SJCRH30 (cell line): ENCODE data around the gene DOCK4. TPM values are rescaled to one million over a fixed set of nuclear protein-coding genes. Genes with fewer than 3 reads are reported as not detected.
A peak's percentile ranks its signal among the peaks of the same experiment; 100 is the strongest.

Experiments
- DNase-seq, 2 experiments: peaks; one replicate each; pipeline ENCODE4 v3.0.0-alpha.2; 2015 to 2020
- H3K27ac ChIP-seq: fragments of 250-450 bp; sonication (Bioruptor Pico); 2 replicates; pipeline ENCODE4 v1.5.1; 2020; ENCODE audit warnings: mild to moderate bottlenecking, moderate library complexity
- H3K27me3 ChIP-seq: fragments of 250-450 bp; sonication (Bioruptor Pico); 2 replicates; pipeline ENCODE4 v1.5.1; 2020; ENCODE audit warnings: mild to moderate bottlenecking, moderate library complexity
- H3K36me3 ChIP-seq: fragments of 250-450 bp; sonication (Bioruptor Pico); 2 replicates; pipeline ENCODE4 v1.5.1; 2020; ENCODE audit warnings: mild to moderate bottlenecking, moderate library complexity
- H3K4me1 ChIP-seq: fragments of 250-450 bp; sonication (Bioruptor Pico); 2 replicates; pipeline ENCODE4 v1.5.1; 2020; ENCODE audit warnings: mild to moderate bottlenecking, moderate library complexity
- H3K4me3 ChIP-seq: fragments of 250-450 bp; sonication (Bioruptor Pico); 2 replicates; pipeline ENCODE4 v1.5.1; 2020; ENCODE audit warnings: mild to moderate bottlenecking, moderate library complexity
- H3K9me3 ChIP-seq: fragments of 250-450 bp; sonication (Bioruptor Pico); replicated peaks from 2 replicates; pipeline ENCODE4 v1.5.1; 2020; ENCODE audit warnings: mild to moderate bottlenecking, moderate library complexity
- total RNA-seq: library from RNA; depleted of rRNA; stranded (reverse); fragments of >200 nt; shearing (Covaris generic); gene quantifications from 2 replicates; pipeline ENCODE4 v1.2.3, GENCODE V29; 2014

DOCK4 gene
- total RNA-seq, 1 experiment from 2014 or later = 11.4 TPM

DNA sequence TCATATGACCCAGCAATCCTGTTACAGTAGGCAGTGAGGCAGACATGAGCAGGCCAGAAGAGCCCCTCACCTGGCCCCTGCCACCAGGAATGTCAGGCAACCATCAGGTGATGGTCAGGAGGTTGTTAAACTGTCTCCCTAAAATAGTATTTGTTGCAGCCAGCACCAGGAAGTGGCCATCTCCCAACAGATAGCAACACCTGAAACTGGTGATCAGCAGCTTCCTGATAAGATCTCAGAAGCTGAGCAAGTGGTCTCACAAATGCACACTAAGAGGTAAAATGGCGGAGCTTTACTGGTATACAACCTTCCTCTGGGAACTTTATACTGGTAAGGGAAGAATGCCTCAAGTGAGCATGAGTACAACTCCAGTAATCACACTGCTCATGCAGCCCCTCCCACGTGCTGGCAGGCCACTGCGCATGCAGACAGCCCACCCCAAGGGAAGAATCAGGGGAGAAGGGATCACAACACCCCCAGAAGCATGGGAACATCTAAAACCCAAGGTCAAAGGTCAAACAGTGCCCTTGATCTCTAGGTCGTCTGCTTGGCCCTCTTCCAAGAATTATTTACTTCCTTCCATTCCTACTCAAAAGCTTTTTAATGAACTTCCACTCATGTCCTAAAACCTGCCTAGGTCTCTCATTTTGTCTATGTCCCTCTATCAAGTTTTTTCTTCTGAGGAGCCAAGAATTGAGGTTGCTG, 133.5 kb downstream of the DOCK4 start:
- no peak for DNase-seq
- no peaks in the 10 kb centered on the region for H3K9me3 ChIP-seq
- H3K36me3 ChIP-seq = no peaks in the 10 kb centered on the region
- no peaks in the 10 kb centered on the region for H3K27me3 ChIP-seq
- no peak overlapping the region for H3K4me3 ChIP-seq
- no peaks in the 10 kb centered on the region for H3K4me1 ChIP-seq
- H3K27ac ChIP-seq = no peak overlapping the region

DNA sequence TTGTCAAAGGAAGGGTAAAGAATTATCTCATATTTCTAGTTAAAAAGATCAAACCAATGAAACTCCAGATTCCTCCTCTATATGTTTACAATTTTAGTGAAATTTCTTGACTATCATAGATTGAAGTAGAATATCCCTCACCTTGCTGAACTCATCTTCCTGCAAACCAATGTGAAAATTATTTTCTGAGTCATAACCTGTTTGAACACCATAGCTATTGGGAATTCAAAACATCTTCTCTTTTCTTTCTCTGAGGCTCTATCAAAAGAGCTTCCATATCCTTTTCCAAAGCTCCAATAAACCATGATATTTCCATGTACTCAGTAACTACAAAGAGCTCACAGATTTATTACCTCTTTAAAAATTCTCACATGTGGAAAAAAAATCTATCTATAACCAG, 134.3 kb downstream of the DOCK4 start:
- no peak for DNase-seq
- H3K36me3 ChIP-seq = no peaks in the 10 kb centered on the region
- H3K27me3 ChIP-seq = no peaks in the 10 kb centered on the region
- H3K27ac ChIP-seq = no peak overlapping the region
- H3K4me3 ChIP-seq = no peak overlapping the region
- H3K4me1 ChIP-seq = no peaks in the 10 kb centered on the region
- no peaks in the 10 kb centered on the region for H3K9me3 ChIP-seq

DNA sequence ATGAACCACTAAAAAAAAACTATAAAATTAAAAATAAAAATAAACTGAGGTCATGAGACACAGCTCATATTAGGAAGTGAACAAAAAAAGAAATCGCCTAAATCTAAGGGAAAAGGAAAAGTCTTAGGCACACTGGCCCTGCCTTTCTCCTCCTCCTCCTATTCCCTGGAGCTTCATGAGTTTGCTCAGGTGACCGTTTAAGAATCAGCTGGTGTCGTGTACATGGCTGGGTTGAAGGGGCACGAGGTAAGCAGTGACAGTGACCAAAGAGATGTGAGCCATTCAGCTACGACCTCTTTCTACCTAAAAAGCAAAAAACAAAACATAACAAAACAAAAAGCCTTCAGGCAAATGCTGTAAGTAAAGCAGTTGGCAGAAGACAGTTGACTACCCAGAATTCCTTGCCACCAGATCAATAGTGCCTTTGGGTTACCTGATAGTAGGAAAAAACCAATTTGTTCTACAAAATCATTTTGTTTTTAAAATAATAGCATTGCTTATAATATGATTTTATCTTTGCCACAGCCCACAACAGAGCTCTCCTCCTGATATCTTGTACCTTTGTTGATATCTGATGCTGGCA, 135.4 kb downstream of the DOCK4 start:
- Histone ChIP-seq H3K36me3 (no peaks in the 10 kb centered on the region), H3K27me3 (no peaks in the 10 kb centered on the region), H3K4me3 (no peak overlapping the region), H3K9me3 (no peaks in the 10 kb centered on the region), H3K27ac (no peak overlapping the region), H3K4me1 (no peaks in the 10 kb centered on the region)
- no peak for DNase-seq

DNA sequence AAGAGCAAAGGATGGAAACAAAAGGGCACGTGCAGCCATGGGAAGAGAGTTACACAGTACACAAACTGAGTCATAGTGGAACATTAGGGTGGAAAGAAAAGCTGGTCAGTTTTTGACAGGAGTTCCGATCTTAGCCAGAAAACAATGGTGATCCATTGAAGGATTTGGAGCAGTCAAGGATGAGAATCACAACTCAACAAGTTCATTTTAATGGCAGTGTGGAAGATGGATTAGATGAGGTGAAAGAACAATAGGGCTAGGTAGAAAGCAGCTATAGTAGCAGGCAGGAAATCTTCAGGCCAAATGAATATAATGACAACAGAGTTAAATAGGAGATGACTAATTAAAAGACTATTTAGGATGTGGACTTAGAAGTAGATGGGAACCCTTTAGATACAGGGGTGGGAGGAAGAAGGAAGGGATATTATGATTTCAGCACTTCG, 136.3 kb downstream of the DOCK4 start:
- no peak for DNase-seq
- Histone ChIP-seq H3K27ac (no peak overlapping the region), H3K4me3 (no peak overlapping the region), H3K27me3 (no peaks in the 10 kb centered on the region), H3K4me1 (no peaks in the 10 kb centered on the region), H3K9me3 (no peaks in the 10 kb centered on the region), H3K36me3 (no peaks in the 10 kb centered on the region)

DNA sequence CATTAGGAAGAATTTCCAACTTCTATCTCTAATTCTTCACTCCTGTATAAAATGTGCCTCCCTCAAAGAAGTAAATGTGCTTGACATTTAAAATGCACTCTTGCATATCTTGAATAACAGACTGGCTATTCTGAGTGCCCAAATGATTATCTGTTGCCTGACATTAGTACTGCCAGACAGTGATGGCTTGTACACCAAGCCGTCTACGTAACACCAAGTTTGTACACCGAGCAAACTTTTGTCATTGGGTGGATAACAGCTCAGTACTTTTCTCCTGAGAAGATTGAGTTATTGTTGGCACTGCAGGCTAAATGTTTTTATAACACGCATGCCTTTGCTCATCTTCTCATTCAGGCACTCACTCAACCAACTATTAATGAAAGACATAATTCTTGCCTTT, 137.2 kb downstream of the DOCK4 start:
- no peaks in the 10 kb centered on the region for H3K4me1 ChIP-seq
- no peak for DNase-seq
- H3K4me3 ChIP-seq = no peak overlapping the region
- H3K27me3 ChIP-seq = no peaks in the 10 kb centered on the region
- no peak overlapping the region for H3K27ac ChIP-seq
- no peaks in the 10 kb centered on the region for H3K9me3 ChIP-seq
- H3K36me3 ChIP-seq = no peaks in the 10 kb centered on the region

DNA sequence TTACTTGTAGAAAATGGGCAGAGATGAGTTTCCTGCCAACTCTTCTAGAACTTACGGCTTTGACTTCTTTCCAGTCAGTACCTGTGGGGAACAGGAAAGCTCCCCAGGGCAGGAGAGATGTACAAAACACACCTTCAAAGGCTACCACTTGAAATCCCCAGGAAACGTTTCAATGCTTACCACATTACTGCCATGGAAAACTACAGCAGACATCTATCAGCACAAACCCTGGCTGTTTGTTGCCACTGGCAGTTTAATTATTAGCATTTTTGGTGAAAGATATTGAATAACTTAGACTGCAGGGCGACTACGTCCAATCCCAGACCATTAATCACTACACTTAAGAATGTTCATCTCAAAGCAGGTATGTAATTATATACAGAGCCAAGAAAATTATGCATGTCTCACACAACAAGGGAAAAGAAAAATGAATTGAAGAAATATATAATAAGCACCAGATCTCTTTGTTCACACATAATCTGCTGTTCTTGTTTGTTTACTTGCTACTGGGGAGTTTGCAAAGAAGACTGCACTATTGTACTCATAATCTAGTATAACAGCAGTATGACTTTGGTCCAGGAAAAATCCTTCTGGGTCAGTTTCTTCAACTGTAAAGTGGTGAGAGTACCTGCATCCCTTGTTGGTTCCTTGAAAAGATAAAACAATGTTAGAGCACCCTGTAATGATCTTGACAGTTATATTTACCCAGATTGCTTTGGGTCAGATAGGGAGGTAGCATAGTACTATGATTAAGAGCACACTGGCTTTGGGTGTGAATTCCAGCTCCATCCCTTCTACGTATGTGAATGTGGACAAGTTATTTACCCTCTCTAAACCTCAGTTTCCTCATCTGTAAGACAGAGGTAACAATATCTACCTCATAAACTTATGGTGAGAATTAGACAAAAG, 138.3 kb downstream of the DOCK4 start:
- Histone ChIP-seq H3K27me3 (no peaks in the 10 kb centered on the region), H3K9me3 (no peaks in the 10 kb centered on the region), H3K4me3 (no peak overlapping the region), H3K36me3 (no peaks in the 10 kb centered on the region), H3K27ac (no peak overlapping the region), H3K4me1 (no peaks in the 10 kb centered on the region)
- DNase-seq = no peak

DNA sequence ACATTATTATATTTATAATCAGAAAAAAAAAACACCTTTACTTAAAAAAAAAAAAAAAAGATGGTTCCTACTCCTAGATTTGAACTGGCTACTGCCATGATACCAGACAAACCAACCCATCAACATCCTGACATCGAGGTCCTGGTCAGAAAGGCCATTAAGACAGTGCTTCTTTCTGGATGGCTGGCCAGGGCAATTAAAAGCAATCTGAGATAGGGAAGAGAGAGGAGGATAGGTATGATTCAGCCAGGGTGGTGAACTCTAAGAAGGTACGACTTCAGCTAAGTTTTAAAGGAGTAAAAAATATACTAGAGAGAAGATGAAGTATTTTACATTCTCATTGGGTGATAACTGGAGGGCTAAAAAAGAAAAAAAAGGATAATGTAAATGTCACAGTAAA, 139.0 kb downstream of the DOCK4 start:
- Histone ChIP-seq H3K36me3 (no peaks in the 10 kb centered on the region), H3K27ac (no peak overlapping the region), H3K9me3 (no peaks in the 10 kb centered on the region), H3K27me3 (no peaks in the 10 kb centered on the region), H3K4me3 (no peak overlapping the region), H3K4me1 (no peaks in the 10 kb centered on the region)
- DNase-seq = no peak

DNA sequence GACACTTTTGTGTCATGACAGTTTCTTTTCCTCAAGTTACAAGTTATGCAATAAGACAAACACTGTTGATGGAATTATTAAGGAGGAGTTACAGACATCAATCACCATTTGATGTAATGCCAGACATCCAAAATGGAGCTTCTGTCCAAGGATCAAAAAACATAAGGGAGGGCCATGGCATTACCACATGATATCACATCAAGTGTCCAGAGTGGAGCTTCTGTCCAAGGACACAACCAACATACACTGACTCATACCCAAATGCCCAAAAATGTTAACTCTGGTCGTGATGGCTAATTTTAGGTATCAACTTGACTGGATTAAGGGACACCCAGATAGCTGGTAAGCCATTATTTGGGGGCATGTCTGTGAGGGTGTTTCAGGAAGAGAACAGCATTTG, 140.4 kb downstream of the DOCK4 start:
- H3K27ac ChIP-seq = no peak overlapping the region
- H3K4me1 ChIP-seq = no peaks in the 10 kb centered on the region
- DNase-seq = no peak
- H3K36me3 ChIP-seq = no peaks in the 10 kb centered on the region
- no peaks in the 10 kb centered on the region for H3K27me3 ChIP-seq
- no peaks in the 10 kb centered on the region for H3K9me3 ChIP-seq
- H3K4me3 ChIP-seq = no peak overlapping the region

DNA sequence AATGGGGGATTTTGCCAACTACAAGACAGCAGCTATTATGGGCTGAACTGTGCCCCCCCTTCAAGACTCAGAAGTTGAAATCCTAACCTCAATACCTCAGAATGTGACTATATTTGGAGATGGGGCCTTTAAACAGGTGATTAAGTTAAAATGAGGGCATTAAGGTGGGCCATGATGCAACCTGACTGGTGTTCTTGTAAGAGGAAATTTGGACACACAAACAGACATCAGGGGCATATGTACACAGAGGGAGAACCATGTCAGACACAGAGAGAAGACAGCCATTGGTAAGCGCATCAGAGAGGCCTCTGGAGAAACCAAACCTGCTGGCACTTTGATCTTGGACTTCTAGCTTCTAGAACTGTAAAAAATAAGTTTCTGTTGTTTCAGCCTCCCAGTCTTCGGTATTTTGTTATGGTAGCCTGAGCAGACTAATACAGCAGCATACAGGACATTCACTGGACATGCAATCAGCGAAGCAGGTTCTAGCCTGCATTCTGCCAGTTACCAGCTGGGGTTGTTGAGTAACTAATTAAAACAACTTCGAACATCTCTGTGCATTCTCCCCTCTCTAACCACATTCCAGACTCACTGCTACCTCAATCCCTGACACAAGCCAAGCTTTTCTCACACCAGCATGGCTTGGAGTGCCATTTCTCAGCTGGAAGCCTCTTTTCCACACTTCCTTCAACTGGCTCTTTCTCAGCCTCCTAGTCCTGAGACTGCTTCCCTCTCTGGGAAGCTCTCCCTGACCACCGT, 141.4 kb downstream of the DOCK4 start:
- no peaks in the 10 kb centered on the region for H3K27me3 ChIP-seq
- H3K36me3 ChIP-seq = no peaks in the 10 kb centered on the region
- H3K4me3 ChIP-seq = no peak overlapping the region
- DNase-seq = no peak
- H3K9me3 ChIP-seq = no peaks in the 10 kb centered on the region
- H3K4me1 ChIP-seq = no peaks in the 10 kb centered on the region
- H3K27ac ChIP-seq = no peak overlapping the region

DNA sequence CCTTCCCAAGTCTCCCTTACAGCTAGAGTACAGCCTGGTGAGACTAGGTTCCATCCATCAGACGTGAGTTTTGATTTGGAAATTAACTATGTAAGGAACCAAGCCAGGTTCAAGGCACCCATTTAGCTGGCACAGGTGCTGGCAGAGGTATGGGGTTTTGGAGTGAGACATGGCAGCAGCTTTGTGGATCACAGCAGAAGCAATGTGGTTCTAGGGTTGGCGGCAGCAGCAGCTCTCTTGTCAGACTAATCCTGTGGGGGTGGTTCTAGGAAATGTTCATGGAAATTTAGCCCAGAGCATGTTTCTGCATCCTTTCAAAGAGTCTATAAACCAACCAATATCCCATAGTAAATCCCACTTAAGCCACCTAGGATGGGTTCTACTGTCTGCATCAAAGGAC, 142.2 kb downstream of the DOCK4 start:
- no peak for DNase-seq
- Histone ChIP-seq H3K27me3 (no peaks in the 10 kb centered on the region), H3K4me1 (no peaks in the 10 kb centered on the region), H3K36me3 (no peaks in the 10 kb centered on the region), H3K27ac (no peak overlapping the region), H3K9me3 (no peaks in the 10 kb centered on the region), H3K4me3 (no peak overlapping the region)

DNA sequence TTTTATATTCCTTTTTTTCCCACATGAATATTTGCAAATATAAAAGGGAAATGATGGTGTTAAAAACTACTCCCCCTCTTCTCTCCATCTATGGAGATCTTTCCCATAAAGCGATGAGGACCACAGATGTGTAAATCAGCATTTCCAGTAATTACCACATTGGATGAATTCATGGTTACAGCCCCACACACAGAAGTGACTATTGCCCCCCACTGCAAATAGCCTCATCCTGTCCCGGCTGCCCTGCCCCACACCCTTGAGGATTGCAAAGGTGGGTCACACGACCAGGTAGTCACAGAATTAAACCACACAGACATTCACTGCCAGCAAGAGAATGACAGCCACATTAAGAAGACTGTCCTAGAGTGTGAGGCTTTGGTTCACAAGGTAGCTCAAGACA, 145.1 kb downstream of the DOCK4 start:
- no peak overlapping the region for H3K27ac ChIP-seq
- no peak overlapping the region for H3K4me3 ChIP-seq
- DNase-seq = no peak
- H3K9me3 ChIP-seq = no peaks in the 10 kb centered on the region
- H3K36me3 ChIP-seq = no peaks in the 10 kb centered on the region
- no peaks in the 10 kb centered on the region for H3K4me1 ChIP-seq
- H3K27me3 ChIP-seq = no peaks in the 10 kb centered on the region

DNA sequence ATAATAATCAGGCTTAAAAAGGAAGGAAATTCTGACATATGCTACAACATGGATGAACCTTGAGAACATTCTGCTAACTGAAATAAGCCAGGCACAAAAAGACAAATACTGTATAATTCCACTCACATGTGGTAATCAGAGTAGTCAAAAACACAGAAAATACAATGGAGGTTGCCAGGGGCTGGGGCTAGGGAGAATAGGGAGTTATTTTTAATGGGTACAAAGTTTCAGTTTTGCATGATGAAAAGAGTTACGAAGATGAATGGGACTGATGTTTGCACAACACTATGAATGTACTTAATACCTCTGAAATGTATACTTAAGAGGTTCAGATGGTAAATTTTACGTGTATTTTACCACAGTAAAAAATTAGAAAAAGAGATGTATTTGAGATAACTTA, 145.6 kb downstream of the DOCK4 start:
- Histone ChIP-seq H3K9me3 (no peaks in the 10 kb centered on the region), H3K27me3 (no peaks in the 10 kb centered on the region), H3K27ac (no peak overlapping the region), H3K4me3 (no peak overlapping the region), H3K36me3 (no peaks in the 10 kb centered on the region), H3K4me1 (no peaks in the 10 kb centered on the region)
- no peak for DNase-seq

DNA sequence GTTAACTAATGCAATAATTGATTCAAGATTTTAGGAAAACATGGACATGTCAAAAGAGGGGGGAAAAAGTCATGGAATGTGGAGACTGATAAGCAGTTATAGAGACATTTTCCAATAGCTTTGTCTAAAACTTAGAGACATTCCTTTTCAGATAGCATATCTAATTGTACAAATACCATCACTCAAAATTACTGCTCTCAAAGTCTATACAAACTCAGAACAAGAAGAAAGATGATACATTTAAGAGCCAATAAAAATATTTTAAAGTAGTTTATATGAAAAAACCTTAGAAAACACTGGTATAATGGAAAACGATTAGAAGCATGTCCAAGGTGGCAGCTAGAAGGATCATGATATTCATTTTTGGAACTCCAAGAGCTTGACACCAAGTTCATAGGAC, 146.5 kb downstream of the DOCK4 start:
- Histone ChIP-seq H3K9me3 (no peaks in the 10 kb centered on the region), H3K36me3 (no peaks in the 10 kb centered on the region), H3K4me3 (no peak overlapping the region), H3K27ac (no peak overlapping the region), H3K4me1 (no peaks in the 10 kb centered on the region), H3K27me3 (no peaks in the 10 kb centered on the region)
- no peak for DNase-seq

DNA sequence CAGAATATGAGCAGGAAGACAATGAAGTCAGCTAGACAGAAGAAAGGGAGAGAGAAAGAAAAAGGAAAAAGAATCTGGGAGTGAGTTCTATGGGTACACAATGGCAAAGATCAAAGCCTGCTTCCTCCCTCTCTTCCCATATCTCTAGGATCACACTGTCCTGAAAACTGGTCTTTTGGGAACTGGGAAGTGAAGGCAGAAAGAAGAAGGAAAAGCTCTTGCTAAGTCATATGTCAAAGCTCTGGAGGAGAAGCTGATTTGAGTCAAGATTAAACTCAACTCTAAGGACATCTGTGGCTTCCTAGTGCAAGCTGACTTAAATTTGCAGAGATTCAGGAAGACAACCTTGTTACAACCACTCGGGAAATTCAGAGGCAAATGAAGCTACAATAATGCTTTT, 147.5 kb downstream of the DOCK4 start:
- no peak overlapping the region for H3K27ac ChIP-seq
- H3K27me3 ChIP-seq = no peaks in the 10 kb centered on the region
- no peak for DNase-seq
- no peaks in the 10 kb centered on the region for H3K4me1 ChIP-seq
- no peaks in the 10 kb centered on the region for H3K9me3 ChIP-seq
- no peaks in the 10 kb centered on the region for H3K36me3 ChIP-seq
- no peak overlapping the region for H3K4me3 ChIP-seq

DNA sequence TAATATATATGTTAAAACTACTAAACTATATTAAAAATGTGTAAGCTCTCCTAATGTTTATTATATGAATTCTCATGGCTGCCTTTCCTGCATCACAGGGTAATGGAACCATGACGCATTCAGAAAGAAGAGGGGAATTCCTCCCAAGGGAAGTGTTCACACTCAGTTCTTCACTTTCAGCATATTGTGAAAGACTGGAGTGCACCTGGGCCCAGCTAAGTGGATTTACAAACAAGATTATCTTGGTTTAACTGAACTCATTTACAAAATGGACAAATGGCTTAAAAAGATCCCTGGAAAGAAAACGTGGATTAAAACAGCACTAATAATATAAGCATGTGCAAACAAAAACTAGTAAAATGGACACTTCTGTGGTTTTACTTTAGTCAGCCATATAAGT, 149.8 kb downstream of the DOCK4 start:
- H3K27me3 ChIP-seq = no peaks in the 10 kb centered on the region
- H3K4me3 ChIP-seq = no peak overlapping the region
- no peaks in the 10 kb centered on the region for H3K4me1 ChIP-seq
- H3K36me3 ChIP-seq = no peaks in the 10 kb centered on the region
- DNase-seq = peak; percentile 32 to 40
- no peaks in the 10 kb centered on the region for H3K9me3 ChIP-seq
- H3K27ac ChIP-seq = no peak overlapping the region
